H9 (cell line): ENCODE measurements around the gene CDH13. TPM values are rescaled to one million over a fixed set of nuclear protein-coding genes. Genes with fewer than 3 reads are reported as not detected.

Source experiments
- DNase-seq: peaks from one replicate; pipeline ENCODE4 v3.0.0-alpha.2; 2017
- H2AFZ ChIP-seq: one replicate; pipeline ENCODE4 v1.6.1; 2013; ENCODE audit warnings: mild to moderate bottlenecking, low read length, control low read depth, moderate library complexity
- H2AK5ac ChIP-seq: 2 replicates; pipeline ENCODE4 v1.6.1; 2013; ENCODE audit warnings: low read length, control low read depth, mixed read lengths; ENCODE audit not compliant: insufficient read length
- H2BK120ac ChIP-seq: one replicate; pipeline ENCODE4 v1.6.1; 2013; ENCODE audit warnings: low read depth, mild to moderate bottlenecking, low read length, control low read depth, inconsistent platforms; ENCODE audit not compliant: poor library complexity, severe bottlenecking
- H2BK12ac ChIP-seq: 2 replicates; pipeline ENCODE4 v1.6.1; 2013; ENCODE audit warnings: low read length, control low read depth, mixed read lengths, low read depth; ENCODE audit not compliant: insufficient read length
- H2BK15ac ChIP-seq: 2 replicates; pipeline ENCODE4 v1.6.1; 2013; ENCODE audit warnings: low read depth, low read length, control low read depth
- H2BK20ac ChIP-seq: one replicate; pipeline ENCODE4 v1.6.1; 2013; ENCODE audit warnings: low read depth, mild to moderate bottlenecking, low read length, control low read depth, inconsistent platforms; ENCODE audit not compliant: poor library complexity, severe bottlenecking
- H2BK5ac ChIP-seq: 2 replicates; pipeline ENCODE4 v1.6.1; 2013; ENCODE audit warnings: low read length, control low read depth, mixed read lengths; ENCODE audit not compliant: insufficient read length
- H3K14ac ChIP-seq: 2 replicates; pipeline ENCODE4 v1.6.1; 2013; ENCODE audit warnings: low read length, control low read depth; ENCODE audit not compliant: insufficient read depth
- H3K18ac ChIP-seq: 2 replicates; pipeline ENCODE4 v1.6.1; 2013; ENCODE audit warnings: low read depth, mild to moderate bottlenecking, mixed read lengths, low read length, control low read depth; ENCODE audit not compliant: insufficient read length
- H3K23ac ChIP-seq: 2 replicates; pipeline ENCODE4 v1.6.1; 2013; ENCODE audit warnings: low read length, control low read depth, mixed read lengths, low read depth; ENCODE audit not compliant: insufficient read length
- H3K23me2 ChIP-seq: 2 replicates; pipeline ENCODE4 v1.6.1; 2013; ENCODE audit warnings: low read depth, mild to moderate bottlenecking, mixed read lengths, low read length, control low read depth; ENCODE audit not compliant: insufficient read length, poor library complexity, severe bottlenecking
- H3K27ac ChIP-seq: 2 replicates; pipeline ENCODE4 v1.5.1; 2013; ENCODE audit warnings: low read length, control low read depth, mixed read lengths, low read depth; ENCODE audit not compliant: insufficient read length
- H3K27me3 ChIP-seq: 2 replicates; pipeline ENCODE4 v1.6.1; 2013; ENCODE audit warnings: low read length, control low read depth, inconsistent platforms; ENCODE audit not compliant: insufficient read depth
- H3K4ac ChIP-seq: 2 replicates; pipeline ENCODE4 v1.6.1; 2013; ENCODE audit warnings: low read depth, mild to moderate bottlenecking, control low read depth, inconsistent platforms, low read length, moderate library complexity
- H3K4me1 ChIP-seq: 2 replicates; pipeline ENCODE4 v1.6.1; 2013; ENCODE audit warnings: low read length, control low read depth, inconsistent platforms; ENCODE audit not compliant: insufficient read depth
- H3K4me2 ChIP-seq: 2 replicates; pipeline ENCODE4 v1.6.1; 2013; ENCODE audit warnings: low read length, control low read depth, mixed read lengths; ENCODE audit not compliant: insufficient read length, insufficient read depth
- H3K56ac ChIP-seq: 2 replicates; pipeline ENCODE4 v1.6.1; 2013; ENCODE audit warnings: low read depth, mild to moderate bottlenecking, mixed read lengths, low read length, control low read depth; ENCODE audit not compliant: insufficient read length
- H3K79me1 ChIP-seq: 2 replicates; pipeline ENCODE4 v1.6.1; 2013; ENCODE audit warnings: low read depth, mild to moderate bottlenecking, moderate library complexity, low read length, control low read depth, inconsistent platforms; ENCODE audit not compliant: insufficient read depth, poor library complexity, severe bottlenecking
- H3K79me2 ChIP-seq: 2 replicates; pipeline ENCODE4 v1.6.1; 2013; ENCODE audit warnings: low read length, control low read depth, inconsistent platforms; ENCODE audit not compliant: insufficient read depth
- H3K9ac ChIP-seq: 2 replicates; pipeline ENCODE4 v1.6.1; 2013; ENCODE audit warnings: low read length, control low read depth, mixed read lengths; ENCODE audit not compliant: insufficient read length; ENCODE audit errors: extremely low read depth
- H3K9me3 ChIP-seq: one replicate; pipeline ENCODE4 v1.6.1; 2013; ENCODE audit warnings: low read depth, low read length, inconsistent platforms; ENCODE audit not compliant: control insufficient read depth
- H3T11ph ChIP-seq: one replicate; pipeline ENCODE4 v1.6.1; 2013; ENCODE audit warnings: mild to moderate bottlenecking, low read length, control low read depth, inconsistent platforms
- H4K20me1 ChIP-seq: one replicate; pipeline ENCODE4 v1.6.1; 2013; ENCODE audit not compliant: control insufficient read depth, insufficient read length, insufficient read depth
- H4K5ac ChIP-seq: 2 replicates; pipeline ENCODE4 v1.6.1; 2013; ENCODE audit warnings: low read depth, mild to moderate bottlenecking, mixed read lengths, low read length, control low read depth; ENCODE audit not compliant: insufficient read length
- H4K8ac ChIP-seq: replicated peaks from 2 replicates; pipeline ENCODE4 v1.6.1; 2013; ENCODE audit warnings: low read length, control low read depth, mixed read lengths, low read depth; ENCODE audit not compliant: insufficient read length
- H4K91ac ChIP-seq: 2 replicates; pipeline ENCODE4 v1.6.1; 2013; ENCODE audit warnings: low read depth, mild to moderate bottlenecking, moderate library complexity, mixed read lengths, low read length, control low read depth; ENCODE audit not compliant: insufficient read length
- H3K27ac Mint-ChIP-seq, 3 experiments: 2 replicates in 2 of 3; 3 replicates in 1 of 3; pipeline ENCODE4 v1.8.0; 2020 to 2021; ENCODE audit warnings: mixed read lengths in 3 of 3, mild to moderate bottlenecking in 1 of 3, moderate library complexity in 1 of 3
- H3K27me3 Mint-ChIP-seq: 2 replicates; pipeline ENCODE4 v1.8.0; 2021; ENCODE audit warnings: low read depth, mild to moderate bottlenecking, moderate library complexity, mixed read lengths
- H3K36me3 Mint-ChIP-seq, 3 experiments: 2 replicates in 2 of 3; 3 replicates in 1 of 3; pipeline ENCODE4 v1.8.0; 2020 to 2021; ENCODE audit warnings: low read depth in 3 of 3, mixed read lengths in 3 of 3; ENCODE audit not compliant: insufficient read depth in 1 of 3
- H3K4me1 Mint-ChIP-seq, 2 experiments: 2 replicates each; pipeline ENCODE4 v1.8.0; 2020; ENCODE audit warnings: mixed read lengths in 2 of 2
- H3K4me3 Mint-ChIP-seq, 2 experiments: 2 replicates in 1 of 2; 3 replicates in 1 of 2; pipeline ENCODE4 v1.8.0; 2020 to 2021; ENCODE audit warnings: mild to moderate bottlenecking in 2 of 2, mixed read lengths in 2 of 2, moderate library complexity in 1 of 2
- H3K9me3 Mint-ChIP-seq, 2 experiments: 2 replicates in 1 of 2; 3 replicates in 1 of 2; pipeline ENCODE4 v1.8.0; 2020; ENCODE audit warnings: mild to moderate bottlenecking in 2 of 2, mixed read lengths in 2 of 2, moderate library complexity in 1 of 2
- CTCF ChIP-seq: fragments of 200-600 bp; sonication (generic); conservative IDR thresholded peaks from 3 replicates; pipeline ENCODE4 v1.8.0; 2021; ENCODE audit warnings: antibody characterized with exemption, mild to moderate bottlenecking
- WGBS: extraction: QIAGEN DNeasy Blood & Tissue Kit; methylation state at CpG from one replicate; pipeline ENCODE4 v1.1.7; 2013; ENCODE audit warnings: missing lambda C conversion rate, low lambda C conversion rate, mixed read lengths; ENCODE audit not compliant: insufficient read length; ENCODE audit errors: extremely low coverage; 5-methylcytosine and 5-hydroxymethylcytosine counted together
- total RNA-seq: library from RNA; stranded (reverse); gene quantifications from 2 replicates; pipeline ENCODE4 v1.2.1, GENCODE V29; 2021

The CDH13 gene
- total RNA-seq, 1 experiment from 2014 or later: 1.5 TPM

DNA sequence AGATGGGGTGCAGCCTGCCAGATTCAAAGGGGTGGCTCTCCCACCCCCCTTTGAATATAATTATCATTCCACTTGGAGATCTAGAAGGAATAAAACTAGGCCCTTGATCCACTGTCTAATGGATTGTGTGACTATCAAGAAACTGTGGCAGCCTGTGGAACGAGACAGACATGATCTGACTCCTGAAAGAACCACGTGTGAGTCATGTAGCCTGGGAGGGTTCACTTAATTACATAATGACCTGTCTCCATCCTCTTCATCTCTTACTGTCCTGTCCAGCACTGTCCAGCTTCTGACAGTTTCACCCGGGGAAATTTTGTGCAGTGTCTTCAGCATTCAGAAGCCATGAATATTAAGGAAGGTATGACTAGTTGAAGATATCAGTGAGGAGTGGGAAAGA, 43.3 kb upstream of the CDH13 start:
- H3K14ac ChIP-seq: no peak overlapping the region
- no peak overlapping the region for H3T11ph ChIP-seq
- Mint-ChIP-seq H3K36me3 (no peaks in the 10 kb centered on the region), H3K27me3 (no peaks in the 10 kb centered on the region; the same call in 1 of the 2 replicates), H3K4me1 (peaks cover 0 to 2% of the 10 kb centered on the region in 2 experiments; a peak in 1 of 4 replicates), H3K27ac (no peak overlapping the region), H3K4me3 (no peak overlapping the region), H3K9me3 (no peaks in the 10 kb centered on the region)
- no peak overlapping the region for H3K56ac ChIP-seq
- no peak overlapping the region for H2AFZ ChIP-seq
- no peaks in the 10 kb centered on the region for H3K9me3 ChIP-seq
- no peak overlapping the region for H4K5ac ChIP-seq
- H2BK20ac ChIP-seq: no peak overlapping the region
- no peak for DNase-seq
- no peak overlapping the region for H2BK120ac ChIP-seq
- H4K20me1 ChIP-seq: no peaks in the 10 kb centered on the region
- no peaks in the 10 kb centered on the region for H3K23me2 ChIP-seq
- no peak overlapping the region for H3K23ac ChIP-seq
- H3K79me1 ChIP-seq: no peaks in the 10 kb centered on the region
- no peak overlapping the region for H4K91ac ChIP-seq
- H3K9ac ChIP-seq: no peak overlapping the region
- H3K79me2 ChIP-seq: no peaks in the 10 kb centered on the region
- no peak overlapping the region for H3K27ac ChIP-seq
- no peaks in the 10 kb centered on the region for H3K27me3 ChIP-seq
- no peaks in the 10 kb centered on the region for H3K4me1 ChIP-seq
- no peak overlapping the region for H2BK12ac ChIP-seq
- no peak for TF ChIP-seq CTCF
- H4K8ac ChIP-seq: no peak overlapping the region
- no CpG with 5 or more reads among the region's 3 CpGs for WGBS
- H3K4me2 ChIP-seq: no peak overlapping the region
- H3K18ac ChIP-seq: no peak overlapping the region
- no peak overlapping the region for H2BK15ac ChIP-seq
- no peak overlapping the region for H2BK5ac ChIP-seq
- H2AK5ac ChIP-seq: no peak overlapping the region
- H3K4ac ChIP-seq: no peak overlapping the region
